ENCODE measurements around the gene ARL10. TPM values are rescaled to one million over a fixed set of nuclear protein-coding genes. Genes with fewer than 3 reads are reported as not detected.

ARL10 gene
- total RNA-seq, 3 donors from 2014 or later: 2.1 to 12.2 (median 2.3) TPM

DNA sequence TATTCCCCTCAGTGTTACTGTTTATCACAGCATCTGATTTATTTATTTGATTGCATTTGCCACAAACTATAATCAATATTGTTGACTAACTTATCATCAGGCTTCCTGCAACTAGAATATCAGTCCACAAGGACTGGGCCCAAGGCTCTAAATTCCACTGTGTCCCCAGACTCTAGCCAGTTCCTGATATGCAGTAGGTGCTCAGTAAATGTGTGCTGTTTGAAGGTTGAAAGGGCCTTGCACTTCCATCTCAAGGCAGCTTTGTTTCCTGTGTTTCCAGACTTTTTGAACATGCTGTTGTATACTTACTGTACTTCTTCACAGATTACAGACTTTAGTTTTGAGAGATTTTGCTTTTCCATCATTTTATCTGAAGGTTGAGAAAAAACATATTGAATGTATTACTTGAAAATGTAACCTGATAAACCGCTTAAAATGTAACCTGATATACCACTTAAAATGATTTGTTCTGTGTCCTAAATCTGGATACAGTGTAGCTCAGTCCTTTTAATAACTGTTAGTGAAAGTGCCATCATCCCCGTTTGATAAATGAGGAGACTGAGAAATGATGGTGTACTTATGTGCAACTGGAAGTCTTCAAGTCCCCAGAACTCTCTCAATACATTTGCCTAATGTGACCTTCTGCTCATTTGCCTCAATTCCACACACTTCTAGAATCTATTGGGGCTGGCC lies 22.4 kb upstream of the ARL10 start:
- intact Hi-C loops (cut with DNase I, micrococcal nuclease): no loop called here
- peaks cover 9% of the 10 kb centered on the region for H3K36me3 ChIP-seq (ENCODE audit: low read depth)

GRCh38 chr5:176350416-176350815 lies 14.9 kb upstream of the ARL10 start:
- Histone ChIP-seq H3K4me3 (no peak overlapping the region), H3K36me3 (ENCODE audit: low read depth) (peaks cover 13% of the 10 kb centered on the region), H3K4me1 (ENCODE audit: low read depth) (no peaks in the 10 kb centered on the region), H3K9me3 (no peaks in the 10 kb centered on the region)
- ATAC-seq (no peak), DNase-seq (no peak)
- no peak for TF ChIP-seq CTCF (IDR thresholded peaks at IDR 0.05)
- intact Hi-C loops (cut with DNase I, micrococcal nuclease): no loop called here

More for the DNA sequence above, 22.4 kb upstream of the ARL10 start:
- Histone ChIP-seq H3K9me3 (no peaks in the 10 kb centered on the region), H3K4me3 (no peak overlapping the region), H3K4me1 (ENCODE audit: low read depth) (no peaks in the 10 kb centered on the region)
- TF ChIP-seq CTCF (IDR thresholded peaks at IDR 0.05): no peak
- no peak for ATAC-seq
- DNase-seq: no peak

GRCh38 chr5:176352116-176352878 lies 13.0 kb upstream of the ARL10 start:
- no peaks in the 10 kb centered on the region for H3K4me1 ChIP-seq (ENCODE audit: low read depth)
- intact Hi-C loops (cut with DNase I, micrococcal nuclease): no loop called here
- DNase-seq: no peak
- ATAC-seq: no peak
- no peaks in the 10 kb centered on the region for H3K9me3 ChIP-seq
- TF ChIP-seq CTCF (IDR thresholded peaks at IDR 0.05): no peak
- no peak overlapping the region for H3K4me3 ChIP-seq
- peaks cover 6% of the 10 kb centered on the region for H3K36me3 ChIP-seq (ENCODE audit: low read depth)

GRCh38 chr5:176353533-176353932 lies 11.8 kb upstream of the ARL10 start:
- Histone ChIP-seq H3K9me3 (no peaks in the 10 kb centered on the region), H3K4me3 (no peak overlapping the region), H3K36me3 (ENCODE audit: low read depth) (peaks cover 3% of the 10 kb centered on the region), H3K4me1 (ENCODE audit: low read depth) (no peaks in the 10 kb centered on the region)
- DNase-seq (no peak), ATAC-seq (no peak)
- no peak for TF ChIP-seq CTCF (IDR thresholded peaks at IDR 0.05)
- intact Hi-C loops (cut with DNase I, micrococcal nuclease): no loop called here

- intact Hi-C loops (cut with DNase I, micrococcal nuclease): no loop called here
- H3K9me3 ChIP-seq: no peaks in the 10 kb centered on the region
- H3K36me3 ChIP-seq (ENCODE audit: low read depth): no peaks in the 10 kb centered on the region
- ATAC-seq (no peak), DNase-seq (no peak)
- TF ChIP-seq CTCF (IDR thresholded peaks at IDR 0.05): no peak
- H3K4me1 ChIP-seq (ENCODE audit: low read depth): peaks cover 7% of the 10 kb centered on the region
- H3K4me3 ChIP-seq: no peak overlapping the region
Observed at GRCh38 chr5:176355400-176356178, 9.7 kb upstream of the ARL10 start.

Data from mucosa of descending colon (tissue), 3 donors.